Spleen (tissue), 11 donors: ENCODE measurements around the gene PAN2. TPM values are rescaled to one million over a fixed set of nuclear protein-coding genes. Genes with fewer than 3 reads are reported as not detected.

Experiments used
- DNase-seq: peaks from one replicate; pipeline ENCODE4 v3.0.0-alpha.2; 2020
- H3K27ac ChIP-seq, 8 donors: fragments of 200-600 bp; sonication (generic) in 7 of 8; 1 replicate in 4 of 8; 2 replicates in 4 of 8; pipeline versions ENCODE4 v1.5.0 to v1.8.0; 2016 to 2021; ENCODE audit warnings: inconsistent platforms in 4 of 8, mild to moderate bottlenecking in 4 of 8, moderate library complexity in 1 of 8
- H3K27me3 ChIP-seq, 7 donors: fragments of 200-600 bp; sonication (generic) in 6 of 7; replicated peaks in 1 of 7; 1 replicate in 4 of 7; 2 replicates in 3 of 7; pipeline versions ENCODE4 v1.5.0 to v1.8.0; 2016 to 2021; ENCODE audit warnings: inconsistent platforms in 3 of 7, mild to moderate bottlenecking in 1 of 7
- H3K36me3 ChIP-seq, 6 donors: fragments of 200-600 bp; sonication (generic) in 5 of 6; 1 replicate in 4 of 6; 2 replicates in 2 of 6; pipeline versions ENCODE4 v1.5.0 to v1.8.0; 2016 to 2021; ENCODE audit warnings: inconsistent platforms in 2 of 6
- H3K4me1 ChIP-seq, 6 donors: fragments of 200-600 bp; sonication (generic) in 5 of 6; 1 replicate in 3 of 6; 2 replicates in 3 of 6; pipeline versions ENCODE4 v1.5.0 to v1.8.0; 2016 to 2021; ENCODE audit warnings: inconsistent platforms in 3 of 6
- H3K4me3 ChIP-seq, 8 donors: fragments of 200-600 bp; sonication (generic) in 7 of 8; 1 replicate in 4 of 8; 2 replicates in 4 of 8; pipeline versions ENCODE4 v1.5.0 to v1.8.0; 2016 to 2021; ENCODE audit warnings: inconsistent platforms in 4 of 8, mild to moderate bottlenecking in 4 of 8, moderate library complexity in 2 of 8
- H3K9me3 ChIP-seq, 8 donors: fragments of 200-600 bp; sonication (generic) in 7 of 8; 1 replicate in 4 of 8; 2 replicates in 4 of 8; pipeline versions ENCODE4 v1.5.0 to v1.8.0; 2016 to 2021; ENCODE audit warnings: inconsistent platforms in 4 of 8
- CTCF ChIP-seq, 11 experiments: fragments of 200-600 bp in 7 of 11; fragments of 450-650 bp in 4 of 11; sonication (generic) in 4 of 11; IDR thresholded peaks in 8 of 11; conservative IDR thresholded peaks in 3 of 11; 1 replicate in 7 of 11; 2 replicates in 4 of 11; pipeline versions ENCODE4 v1.4.0 to v1.8.0; 2016 to 2021; ENCODE audit warnings: antibody characterized with exemption in 11 of 11, inconsistent platforms in 4 of 11, mild to moderate bottlenecking in 1 of 11
- POLR2A ChIP-seq, 3 donors: fragments of 450-650 bp; IDR thresholded peaks; one replicate each; pipeline ENCODE4 v1.5.1; 2017; ENCODE audit warnings: antibody characterized with exemption in 3 of 3, mild to moderate bottlenecking in 1 of 3
- POLR2AphosphoS5 ChIP-seq, 3 donors: sonication (generic); formaldehyde crosslinking; IDR thresholded peaks; one replicate each; pipeline ENCODE4 v1.5.1; 2017; ENCODE audit warnings: antibody characterized with exemption in 3 of 3
- WGBS, 5 donors: extraction: QIAGEN DNeasy Blood & Tissue Kit in 3 of 5; methylation state at CpG; one replicate each; pipeline versions ENCODE4 v1.1.5 to v1.1.7; 2013 to 2018; 5-methylcytosine and 5-hydroxymethylcytosine counted together
- intact Hi-C: fragments of 100-400 bp; cut with DNase I; formaldehyde crosslinking; loops from one replicate; pipeline ENCODE4 v1.15.0; 2023; ENCODE audit warnings: low total_unique reads
- polyA plus RNA-seq, 3 donors: library from polyadenylated mRNA; stranded (reverse); fragments of 200-250 nt; gene quantifications; one replicate each; pipeline ENCODE4 v1.2.1, GENCODE V29; 2013
- total RNA-seq, 7 donors: library from RNA; depleted of rRNA in 3 of 7; stranded (reverse); fragments of >200 nt in 3 of 7; fragmentation: NEBNext Ultra II Directional in 4 of 7; extraction: Animal tissue kit (Norgen Biotek cat#: 25700) in 4 of 7; gene quantifications; one replicate each; pipeline versions ENCODE4 v1.1.0 to v1.2.1, GENCODE V29; 2016 to 2021
- donor health status: healthy with polysubstance abuse.
- donor health status: DM: no; HTN: no; CAD: no; lungs with moderate emphysema.
- donor health status: DM: no; HTN: no; CAD: no.
- donor health status: Bipolar disorder and iron deficiency.
- donor health status: healthy.
- donor health status: DM: no; HTN: no; CAD: no.
- donor health status: DM: yes; HTN: yes; CAD: no.

Gene PAN2
- total and polyA plus RNA-seq, 10 donors: 34.8 to 132 (median 86.8) TPM

DNA sequence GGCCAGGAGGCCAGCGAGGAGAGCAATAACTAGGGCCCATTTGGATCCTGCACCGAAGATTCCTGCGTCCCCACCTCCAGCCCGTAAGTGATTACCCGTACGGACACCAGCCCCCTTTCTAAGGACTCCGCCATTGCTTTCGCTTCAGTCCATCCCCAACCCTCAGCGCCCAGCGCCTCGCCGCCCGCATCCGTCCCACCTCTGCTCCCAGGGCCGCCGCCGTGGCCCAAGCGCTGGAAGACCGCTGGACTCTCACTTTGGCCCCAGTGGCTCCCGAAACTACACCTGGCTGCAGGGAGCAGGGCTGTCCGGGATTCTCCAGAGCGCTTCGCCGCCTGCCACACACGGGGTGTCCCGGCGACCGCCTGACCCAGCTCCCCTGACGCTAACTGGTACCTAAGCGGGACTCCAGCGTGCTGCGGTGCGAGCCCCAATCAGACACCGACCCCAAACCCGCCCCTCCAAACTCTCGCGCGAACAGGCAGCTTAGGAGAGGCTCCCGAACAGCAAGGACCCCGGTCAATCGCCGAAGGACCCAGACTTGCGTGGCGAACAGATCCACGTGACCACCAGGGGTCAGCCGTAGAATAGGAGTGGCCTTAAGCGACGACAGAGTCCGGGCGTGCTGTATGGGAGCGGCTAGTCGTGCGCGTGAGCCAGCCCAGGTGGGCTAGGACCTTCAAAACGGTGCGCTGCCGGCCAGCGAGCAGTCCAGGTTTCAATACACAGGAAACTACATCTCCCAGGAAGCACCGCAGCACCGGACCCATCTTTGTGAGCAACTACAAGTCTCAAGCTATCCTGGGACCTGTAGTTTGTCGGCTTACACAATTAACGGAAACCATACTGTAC is 18.0 kb downstream of the PAN2 start, which contains the start of gene CNPY2:
CNPY2 (minus strand) TSS at position 367 of the 852 bp plus-strand sequence. CDS start 771 bp downstream, outside the sequence.
- TF ChIP-seq POLR2A (IDR thresholded peaks at IDR 0.05): peak in 1 of 3 donors; percentile 82
- peak in 6 of 11 experiments; percentile 21 to 52 (median 41) for TF ChIP-seq CTCF (IDR thresholded peaks at IDR 0.05 in 8 of 11, conservative IDR thresholded peaks at IDR 0.05 in 3 of 11)
- TF ChIP-seq POLR2AphosphoS5 (IDR thresholded peaks at IDR 0.05): peak; percentile 90 to 96 (median 93)
- no peaks in the 10 kb centered on the region for H3K9me3 ChIP-seq
- WGBS, 5 donors: 0% methylated on average over 36 to 62 of the region's 62 CpGs
- H3K27me3 ChIP-seq: no peaks in the 10 kb centered on the region
- H3K36me3 ChIP-seq: peaks cover 0 to 71% (median 26%) of the 10 kb centered on the region in 6 donors
- DNase-seq: peak; percentile 99
- peaks cover 6 to 30% (median 21%) of the 10 kb centered on the region in 6 donors for H3K4me1 ChIP-seq
- intact Hi-C loops: no loop called here
- H3K27ac ChIP-seq: peak within 1 kb of the TSS; percentile 91 to 97 (median 95)
- H3K4me3 ChIP-seq: peak within 1 kb of the TSS; percentile 68 to 99 (median 78)

- TF ChIP-seq POLR2A (IDR thresholded peaks at IDR 0.05): no peak
- no peak for TF ChIP-seq CTCF (IDR thresholded peaks at IDR 0.05 in 8 of 11, conservative IDR thresholded peaks at IDR 0.05 in 3 of 11)
- no peak for TF ChIP-seq POLR2AphosphoS5 (IDR thresholded peaks at IDR 0.05)
- no peaks in the 10 kb centered on the region for H3K9me3 ChIP-seq
- H3K4me1 ChIP-seq: peaks cover 6 to 30% (median 21%) of the 10 kb centered on the region in 6 donors
- intact Hi-C loops: no loop called here
- peak overlapping the region; percentile 68 to 99 (median 78) for H3K4me3 ChIP-seq
- H3K27me3 ChIP-seq: no peaks in the 10 kb centered on the region
- no peak for DNase-seq
- WGBS, 5 donors: 1 to 8% (median 1%) methylated on average over 6 to 11 of the region's 11 CpGs
- peak overlapping the region; percentile 91 to 97 (median 95) for H3K27ac ChIP-seq
- peaks cover 0 to 71% (median 28%) of the 10 kb centered on the region in 6 donors for H3K36me3 ChIP-seq
Measured at GRCh38 chr12:56315249-56315621, 18.6 kb downstream of the PAN2 start.

- DNase-seq: no peak
- intact Hi-C loops: no loop called here
- Histone ChIP-seq H3K9me3 (no peaks in the 10 kb centered on the region), H3K27ac (no peak overlapping the region), H3K4me3 (no peak overlapping the region), H3K4me1 (peaks cover 3 to 18% (median 13%) of the 10 kb centered on the region in 6 donors), H3K36me3 (peaks cover 0 to 89% (median 33%) of the 10 kb centered on the region in 6 donors), H3K27me3 (no peaks in the 10 kb centered on the region)
- WGBS, 5 donors: 94 to 96% (median 95%) methylated on average over 12 of the region's 12 CpGs
- no peak for TF ChIP-seq POLR2A (IDR thresholded peaks at IDR 0.05)
- no peak for TF ChIP-seq CTCF (IDR thresholded peaks at IDR 0.05 in 8 of 11, conservative IDR thresholded peaks at IDR 0.05 in 3 of 11)
- no peak for TF ChIP-seq POLR2AphosphoS5 (IDR thresholded peaks at IDR 0.05)
Measured at GRCh38 chr12:56311003-56311402, 22.8 kb downstream of the PAN2 start.

DNA sequence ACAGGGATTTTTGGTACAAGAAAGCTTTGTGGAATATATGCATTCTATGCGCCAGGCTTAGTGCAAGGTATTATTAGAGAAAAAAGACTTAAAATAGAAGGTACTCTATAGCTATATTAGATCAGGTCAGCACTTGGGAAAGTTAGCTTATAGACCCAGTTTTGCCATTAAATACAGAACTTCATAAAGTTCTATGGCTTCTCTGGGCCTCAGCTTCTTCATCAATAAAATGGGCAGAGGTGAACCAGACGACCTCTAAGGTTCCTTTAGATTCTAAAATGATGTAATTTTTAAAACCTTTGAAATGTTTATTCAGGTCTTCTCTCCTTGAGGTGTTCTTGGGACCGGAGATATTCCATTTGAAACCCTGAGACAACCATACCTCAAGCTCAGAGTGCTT is 25.1 kb downstream of the PAN2 start:
- no peak overlapping the region for H3K27ac ChIP-seq
- no peak for TF ChIP-seq POLR2A (IDR thresholded peaks at IDR 0.05)
- TF ChIP-seq POLR2AphosphoS5 (IDR thresholded peaks at IDR 0.05): no peak
- no peak for TF ChIP-seq CTCF (IDR thresholded peaks at IDR 0.05 in 8 of 11, conservative IDR thresholded peaks at IDR 0.05 in 3 of 11)
- WGBS, 5 donors: 86 to 92% (median 90%) methylated on average over 3 of the region's 3 CpGs
- no peaks in the 10 kb centered on the region for H3K9me3 ChIP-seq
- no peak for DNase-seq
- peaks cover 0 to 100% (median 34%) of the 10 kb centered on the region in 6 donors for H3K36me3 ChIP-seq
- no peaks in the 10 kb centered on the region for H3K27me3 ChIP-seq
- no peak overlapping the region for H3K4me3 ChIP-seq
- intact Hi-C loops: no loop called here
- H3K4me1 ChIP-seq: peaks cover 0 to 1% (median 0%) of the 10 kb centered on the region in 6 donors
